Body of pancreas (tissue), 4 donors: ENCODE data around the gene MAP1B. TPM values are rescaled to one million over a fixed set of nuclear protein-coding genes. Genes with fewer than 3 reads are reported as not detected.

Source experiments
- ATAC-seq: fragments of 150-250 bp; one replicate; pipeline ENCODE4 v1.9.1; 2016
- DNase-seq, 4 donors: peaks; one replicate each; pipeline ENCODE4 v3.0.0-alpha.2; 2019
- H3K27ac ChIP-seq, 4 donors: fragments of 200-600 bp; sonication (generic); 1 replicate in 3 of 4; 2 replicates in 1 of 4; pipeline versions ENCODE4 v1.5.1 to v1.6.1; 2016 to 2019; ENCODE audit warnings: mild to moderate bottlenecking in 1 of 4, mixed read lengths in 1 of 4, moderate library complexity in 1 of 4
- H3K27me3 ChIP-seq, 2 donors: fragments of 200-600 bp; sonication (generic); one replicate each; pipeline ENCODE4 v1.6.0; 2016; ENCODE audit warnings: mild to moderate bottlenecking in 1 of 2
- H3K36me3 ChIP-seq, 2 donors: fragments of 200-600 bp; sonication (generic); replicated peaks in 1 of 2; 2 replicates each; pipeline ENCODE4 v1.5.1; 2016; ENCODE audit warnings: low read depth in 2 of 2; ENCODE audit not compliant: insufficient read depth in 1 of 2
- H3K4me1 ChIP-seq: fragments of 200-600 bp; sonication (generic); one replicate; pipeline ENCODE4 v1.6.0; 2016
- H3K4me3 ChIP-seq, 2 donors: fragments of 200-600 bp; sonication (generic); 1 replicate in 1 of 2; 2 replicates in 1 of 2; pipeline ENCODE4 v1.5.1; 2016 to 2019
- H3K9me3 ChIP-seq, 3 donors: fragments of 200-600 bp; sonication (generic); 1 replicate in 2 of 3; 2 replicates in 1 of 3; pipeline ENCODE4 v1.5.1; 2016
- CTCF ChIP-seq, 7 experiments: fragments of 450-650 bp in 4 of 7; fragments of 200-600 bp in 3 of 7; sonication (generic) in 3 of 7; IDR thresholded peaks; one replicate each; pipeline ENCODE4 v1.5.1; 2016 to 2019; ENCODE audit warnings: antibody characterized with exemption in 7 of 7
- POLR2A ChIP-seq, 3 donors: fragments of 450-650 bp; IDR thresholded peaks; one replicate each; pipeline ENCODE4 v1.6.1; 2016; ENCODE audit warnings: antibody characterized with exemption in 3 of 3, mild to moderate bottlenecking in 2 of 3
- WGBS, 2 donors: methylation state at CpG; one replicate each; pipeline ENCODE4 v1.1.5; 2017; 5-methylcytosine and 5-hydroxymethylcytosine counted together
- intact Hi-C: fragments of 100-400 bp; cut with DNase I; formaldehyde crosslinking; loops from one replicate; pipeline ENCODE4 v1.15.1; 2023
- total RNA-seq, 2 donors: library from RNA; depleted of rRNA; stranded (reverse); fragments of >200 nt; gene quantifications; one replicate each; pipeline ENCODE4 v1.1.0, GENCODE V29; 2016

MAP1B gene
- total RNA-seq, 2 donors from 2014 or later: 30.4 to 69.9 TPM

GRCh38 chr5:72195581-72195980 lies 88.3 kb downstream of the MAP1B start:
- Histone ChIP-seq H3K4me1 (no peaks in the 10 kb centered on the region), H3K36me3 (no peaks in the 10 kb centered on the region), H3K9me3 (no peaks in the 10 kb centered on the region), H3K27ac (no peak overlapping the region), H3K4me3 (no peak overlapping the region), H3K27me3 (no peaks in the 10 kb centered on the region)
- no peak for TF ChIP-seq CTCF (IDR thresholded peaks at IDR 0.05)
- no peak for TF ChIP-seq POLR2A (IDR thresholded peaks at IDR 0.05)
- DNase-seq (no peak), ATAC-seq (no peak)
- intact Hi-C loops: no loop called here
- 81 to 82% methylated on average over 10 of the region's 10 CpGs for WGBS, 2 donors

- no peaks in the 10 kb centered on the region for H3K9me3 ChIP-seq
- no peak for TF ChIP-seq POLR2A (IDR thresholded peaks at IDR 0.05)
- DNase-seq (no peak), ATAC-seq (no peak)
- intact Hi-C loops: no loop called here
- H3K4me1 ChIP-seq: no peaks in the 10 kb centered on the region
- H3K27me3 ChIP-seq: no peaks in the 10 kb centered on the region
- H3K27ac ChIP-seq: no peak overlapping the region
- H3K36me3 ChIP-seq: no peaks in the 10 kb centered on the region
- no peak overlapping the region for H3K4me3 ChIP-seq
- WGBS, 2 donors: 86 to 90% methylated on average over 5 of the region's 5 CpGs
Measured at GRCh38 chr5:72197393-72197792, 90.1 kb downstream of the MAP1B start.

- 91 to 100% methylated on average over 4 to 15 of the region's 15 CpGs for WGBS, 2 donors
- no peak for TF ChIP-seq POLR2A (IDR thresholded peaks at IDR 0.05)
- no peak for TF ChIP-seq CTCF (IDR thresholded peaks at IDR 0.05)
- Histone ChIP-seq H3K36me3 (no peaks in the 10 kb centered on the region), H3K4me3 (no peak overlapping the region), H3K4me1 (no peaks in the 10 kb centered on the region), H3K27me3 (no peaks in the 10 kb centered on the region), H3K27ac (no peak overlapping the region), H3K9me3 (no peaks in the 10 kb centered on the region)
- intact Hi-C loops: no loop called here
- ATAC-seq: no peak
- no peak for DNase-seq
Measured at GRCh38 chr5:72199681-72200080, 92.4 kb downstream of the MAP1B start.

- TF ChIP-seq POLR2A (IDR thresholded peaks at IDR 0.05) (no peak), CTCF (IDR thresholded peaks at IDR 0.05) (no peak)
- ATAC-seq (no peak), DNase-seq (no peak)
- Histone ChIP-seq H3K27me3 (no peaks in the 10 kb centered on the region), H3K36me3 (no peaks in the 10 kb centered on the region), H3K27ac (no peak overlapping the region), H3K4me3 (no peak overlapping the region), H3K9me3 (no peaks in the 10 kb centered on the region), H3K4me1 (no peaks in the 10 kb centered on the region)
- WGBS, 2 donors: 81 to 82% methylated on average over 3 of the region's 3 CpGs
- intact Hi-C loops: no loop called here
Measured at GRCh38 chr5:72202331-72202825, 95.1 kb downstream of the MAP1B start.

GRCh38 chr5:72203251-72203845 lies 96.1 kb downstream of the MAP1B start:
- TF ChIP-seq POLR2A (IDR thresholded peaks at IDR 0.05): no peak
- TF ChIP-seq CTCF (IDR thresholded peaks at IDR 0.05): no peak
- Histone ChIP-seq H3K36me3 (no peaks in the 10 kb centered on the region), H3K9me3 (no peaks in the 10 kb centered on the region), H3K4me3 (no peak overlapping the region), H3K27me3 (no peaks in the 10 kb centered on the region), H3K27ac (no peak overlapping the region), H3K4me1 (peaks cover 5% of the 10 kb centered on the region)
- WGBS, 2 donors: 80 to 81% methylated on average over 7 to 8 of the region's 8 CpGs
- DNase-seq: no peak
- no peak for ATAC-seq
- intact Hi-C loops: no loop called here
